Activated T-helper 1 cell treated with anti-CD3 and anti-CD28 coated beads, Interleukin-2, amount 50 U/mL, for 16 hours (primary cell): ENCODE data around the gene RAE1.
"Not testable (repeated sequence)": the region's sequence is repeated elsewhere in the genome, so short reads cannot be mapped to it uniquely, and the experiment has no call there.

Experiments
- DNase-seq, 2 donors: peaks; one replicate each; pipeline ENCODE4 v3.0.0-alpha.2; 2020; ENCODE audit warnings: low read depth in 1 of 2, low spot score in 1 of 2

The RAE1 gene

GRCh38 chr20:57325632-57326356 lies 25.3 kb upstream of the RAE1 start:
- no peak for DNase-seq

DNA sequence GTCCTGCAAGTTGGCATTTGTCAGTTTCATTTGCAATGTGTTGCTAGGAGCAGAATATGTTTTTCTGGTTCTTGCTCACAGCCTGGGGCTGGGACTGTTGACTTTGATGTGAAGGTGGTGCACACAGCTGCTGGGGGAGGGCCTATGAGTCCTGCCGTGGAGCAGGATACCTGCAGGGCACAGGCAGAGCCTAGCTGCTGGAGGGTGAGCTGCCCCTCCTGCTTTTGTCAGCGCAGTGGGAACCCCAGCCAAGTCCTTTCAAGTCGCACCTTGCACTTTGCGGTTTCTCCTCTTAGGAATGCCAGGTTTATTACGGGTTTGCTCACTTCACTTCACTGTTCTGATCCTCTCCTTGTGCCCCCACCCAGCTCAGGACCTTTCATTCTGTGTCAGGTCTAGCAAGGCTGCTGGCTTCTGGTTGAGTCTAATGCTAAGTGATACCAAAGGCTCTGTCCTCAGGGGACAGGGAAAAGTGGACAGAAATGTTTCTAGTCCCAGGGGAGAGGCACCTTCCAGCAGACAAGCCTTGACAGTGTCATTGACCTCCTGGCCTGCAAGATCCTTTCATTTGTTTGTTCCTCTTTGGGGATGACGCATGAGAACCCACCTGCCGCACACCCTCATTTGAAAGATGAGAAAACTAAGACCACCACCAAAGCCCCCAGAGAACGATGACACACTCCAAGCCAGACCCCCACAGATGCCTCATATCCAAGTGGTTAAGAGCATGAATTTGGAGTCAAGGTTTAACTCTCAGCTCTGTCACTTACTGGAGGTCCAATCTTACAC lies 24.2 kb upstream of the RAE1 start:
- DNase-seq, result no peak

DNA sequence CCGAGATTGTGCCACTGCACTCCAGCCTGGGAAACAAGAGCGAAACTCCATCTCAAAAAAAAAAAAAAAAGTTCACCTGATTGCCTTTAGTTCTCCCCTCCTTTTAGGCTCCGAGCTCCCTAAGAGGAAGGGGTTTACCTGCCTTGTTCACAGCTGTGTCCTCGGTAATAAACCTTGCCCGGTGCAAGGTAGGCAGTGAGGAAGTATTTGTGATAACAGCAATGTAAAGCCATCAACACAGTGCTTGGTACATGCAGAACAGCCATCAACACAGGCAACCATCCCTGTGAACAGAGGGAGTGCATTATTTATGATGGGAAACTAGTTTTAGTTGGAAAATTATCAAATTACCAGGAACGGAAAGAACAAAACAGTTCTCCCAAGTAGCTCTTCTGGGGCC lies 23.2 kb upstream of the RAE1 start:
- DNase-seq, result no peak

GRCh38 chr20:57329608-57330221 lies 21.3 kb upstream of the RAE1 start, which contains the start of gene SPO11:
TSS of gene SPO11 (plus strand) at chr20:57329803. CDS start at chr20:57329868, 65 bp downstream.
- no peak for DNase-seq

- DNase-seq, result no peak
Observed at GRCh38 chr20:57330998-57331397, 20.1 kb upstream of the RAE1 start.

DNA sequence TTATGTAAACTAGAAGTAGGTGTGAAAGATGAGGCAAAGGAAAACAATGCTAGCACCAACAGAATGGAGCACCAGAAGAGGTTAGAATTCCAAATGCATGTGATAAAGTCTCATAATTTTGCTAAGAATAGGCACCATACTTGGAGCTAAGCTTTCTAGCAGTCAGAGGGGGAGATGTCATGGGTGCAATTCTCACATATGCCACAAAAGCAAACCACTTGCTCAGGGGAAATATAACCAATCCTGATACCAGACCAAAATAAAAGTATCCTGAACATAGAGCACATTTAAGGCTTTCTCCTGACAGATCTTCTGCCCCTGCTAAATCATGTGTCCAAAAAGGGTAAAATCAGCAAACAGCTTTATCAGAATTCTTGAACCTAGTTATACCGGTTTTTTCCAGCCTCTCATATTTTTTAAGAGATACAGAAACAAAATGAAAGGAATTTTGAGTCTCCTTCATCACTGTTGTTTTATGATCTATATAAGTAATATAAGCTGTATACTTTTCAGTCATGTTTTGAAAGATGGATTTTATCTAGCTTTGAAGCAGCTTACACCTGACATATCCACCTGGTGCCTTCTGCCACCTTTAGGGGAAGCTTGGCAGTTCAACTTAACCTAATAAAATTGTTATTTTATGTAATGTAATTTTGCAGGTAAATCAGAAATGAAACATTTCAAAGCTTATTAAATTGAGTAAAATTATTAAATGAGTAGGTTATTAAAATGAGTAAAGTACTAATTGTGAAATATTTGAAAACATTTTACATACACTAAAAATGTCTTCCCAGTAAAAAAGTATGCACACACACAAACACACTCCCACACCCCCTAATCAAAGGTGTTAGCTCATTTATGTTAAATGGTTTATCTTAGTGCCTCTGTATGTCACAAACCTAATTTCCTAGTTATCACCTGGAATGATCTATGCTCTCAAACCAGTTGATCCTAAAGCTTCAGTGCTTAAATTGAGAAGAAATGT lies 18.7 kb upstream of the RAE1 start:
- DNase-seq, result no peak

- no peak for DNase-seq
Observed at GRCh38 chr20:57335392-57335791, 15.7 kb upstream of the RAE1 start.

DNA sequence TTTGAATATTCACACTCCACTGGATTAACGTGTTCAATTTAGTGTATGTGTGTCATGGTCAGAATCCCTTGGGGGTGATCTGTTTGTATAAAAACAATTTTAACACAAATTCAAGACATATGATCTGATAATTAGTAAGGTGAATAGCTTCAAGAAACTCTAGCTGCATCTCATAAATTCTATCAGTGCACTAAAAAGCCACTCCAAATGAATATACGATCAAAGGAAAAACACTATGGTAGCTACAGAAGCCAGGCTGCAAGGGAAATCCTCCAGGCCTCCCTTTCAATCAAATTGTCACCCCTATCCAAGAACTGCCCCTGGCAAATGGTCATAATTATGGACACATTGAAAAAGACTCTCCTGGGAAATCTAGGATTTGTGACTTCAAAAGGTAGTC lies 9.4 kb upstream of the RAE1 start:
- DNase-seq, result no peak

- DNase-seq, result no peak
Observed at GRCh38 chr20:57342829-57343228, 8.2 kb upstream of the RAE1 start.

- peak; percentile 20 to 31 for DNase-seq
Observed at GRCh38 chr20:57346477-57346876, 4.6 kb upstream of the RAE1 start.

DNA sequence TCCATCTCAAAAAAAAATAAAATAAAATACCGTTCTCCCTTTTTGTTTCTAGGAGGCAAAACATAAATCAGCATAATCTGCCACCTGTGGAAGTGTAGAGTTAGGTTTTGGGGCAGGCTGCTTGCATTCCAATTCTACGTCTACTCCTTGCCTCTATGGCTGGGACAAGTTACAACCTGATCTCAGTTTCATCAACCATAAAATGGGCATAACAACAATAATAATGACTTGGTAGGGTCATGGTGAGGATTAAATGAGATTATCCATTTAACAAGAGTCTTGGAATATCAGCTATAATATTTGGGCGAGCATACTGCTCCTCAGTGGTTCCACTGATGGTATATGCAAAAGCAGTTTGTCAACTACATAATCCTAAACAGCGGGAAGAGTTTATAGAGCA lies 3.7 kb upstream of the RAE1 start:
- no peak for DNase-seq

DNA sequence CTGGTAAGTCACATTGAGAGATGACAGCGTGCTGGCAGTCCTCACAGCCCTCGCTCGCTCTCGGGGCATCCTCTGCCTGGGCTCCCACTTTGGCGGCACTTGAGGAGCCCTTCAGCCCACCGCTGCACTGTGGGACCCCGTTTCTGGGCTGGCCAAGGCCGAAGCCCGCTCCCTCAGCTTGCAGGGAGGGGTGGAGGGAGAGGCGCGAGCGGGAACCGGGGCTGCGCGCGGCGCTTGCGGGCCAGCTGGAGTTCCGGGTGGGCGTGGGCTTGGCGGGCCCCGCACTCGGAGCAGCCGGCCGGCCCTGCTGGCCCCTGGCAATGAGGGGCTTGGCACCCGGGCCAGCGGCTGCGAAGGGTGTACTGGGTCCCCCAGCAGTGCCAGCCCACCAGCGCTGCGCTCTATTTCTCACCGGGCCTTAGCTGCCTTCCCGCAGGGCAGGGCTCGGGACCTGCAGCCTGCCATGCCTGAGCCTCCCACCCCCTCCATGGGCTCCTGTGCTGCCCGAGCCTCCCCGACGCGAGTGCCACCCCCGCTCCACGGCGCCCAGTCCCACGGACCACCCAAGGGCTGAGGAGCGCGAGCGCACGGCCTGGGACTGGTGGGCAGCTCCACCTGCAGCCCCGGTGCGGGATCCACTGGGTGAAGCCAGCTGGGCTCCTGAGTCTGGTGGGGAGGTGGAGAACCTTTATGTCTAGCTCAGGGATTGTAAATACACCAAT lies 2.7 kb upstream of the RAE1 start:
- not testable (repeated sequence) for DNase-seq

DNA sequence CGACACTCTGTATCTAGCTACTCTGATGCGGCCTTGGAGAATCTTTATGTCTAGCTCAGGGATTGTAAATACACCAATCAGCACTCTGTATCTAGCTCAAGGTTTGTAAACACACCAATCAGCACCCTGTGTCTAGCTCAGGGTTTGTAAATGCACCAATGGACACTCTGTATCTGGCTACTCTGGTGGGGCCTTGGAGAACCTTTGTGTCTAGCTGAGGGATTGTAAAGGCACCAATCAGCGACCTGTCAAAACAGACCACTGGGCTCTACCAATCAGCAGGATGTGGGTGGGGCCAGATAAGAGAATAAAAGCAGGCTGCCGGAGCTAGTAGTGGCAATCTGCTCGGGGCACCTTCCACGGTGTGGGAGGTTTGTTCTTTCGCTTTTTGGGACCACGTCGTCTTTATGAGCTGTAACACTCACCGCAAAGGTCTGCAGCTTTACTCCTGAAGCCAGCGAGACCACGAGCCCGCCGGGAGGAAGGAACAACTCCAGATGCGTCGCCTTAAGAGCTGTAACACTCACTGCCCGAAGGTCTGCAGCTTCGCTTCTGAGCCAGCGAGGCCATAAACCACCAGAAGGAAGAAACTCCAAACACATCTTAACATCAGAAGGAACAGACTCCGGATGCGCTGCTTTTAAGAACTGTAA lies 2.0 kb upstream of the RAE1 start:
- DNase-seq, result not testable (repeated sequence)

DNA sequence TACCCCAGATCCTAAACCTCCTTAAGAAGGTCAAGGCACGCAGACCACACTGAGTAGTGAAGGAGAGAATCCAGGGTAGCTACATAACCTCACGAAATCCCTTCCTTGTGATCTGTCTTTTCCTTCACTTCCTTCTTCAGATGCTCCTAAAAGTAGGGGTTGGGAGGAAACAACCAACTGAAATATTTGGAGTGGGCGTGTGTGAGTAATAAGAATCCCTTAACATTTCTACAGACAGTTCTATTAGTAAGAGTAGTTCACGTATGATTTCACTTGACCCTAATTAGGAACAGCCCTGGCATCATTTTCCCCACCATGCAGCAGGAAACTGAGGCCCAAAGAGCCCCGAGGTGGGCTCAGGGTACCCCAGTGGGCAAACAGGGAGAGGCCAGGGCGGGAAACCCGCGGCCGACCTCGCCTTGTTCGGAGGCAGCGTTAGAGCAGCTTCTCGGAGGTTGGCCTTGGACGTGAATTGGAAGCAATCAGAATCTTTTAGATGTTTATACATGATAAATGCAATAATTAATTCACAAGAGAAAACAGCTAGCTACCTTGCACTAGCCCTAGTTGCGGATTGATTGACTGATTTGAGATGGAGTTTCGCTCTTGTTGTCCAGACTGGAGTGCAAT lies 859 bp upstream of the RAE1 start:
- no peak for DNase-seq

DNA sequence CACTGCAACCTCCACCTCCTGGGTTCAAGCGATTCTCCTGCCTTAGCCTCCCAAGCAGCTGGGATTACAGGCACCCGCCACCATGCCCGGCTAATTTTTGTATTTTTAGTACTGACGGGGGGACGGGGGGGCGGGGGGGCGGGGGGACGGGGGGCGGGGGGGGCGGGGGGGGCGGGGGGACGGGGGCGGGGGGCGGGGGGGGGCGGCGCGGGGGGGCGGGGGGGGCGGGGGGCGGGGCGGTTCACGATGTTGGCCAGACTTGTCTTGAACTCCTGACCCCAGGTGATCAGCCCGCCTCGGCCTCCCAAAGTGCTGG lies 371 bp upstream of the RAE1 start:
- DNase-seq, result not testable (repeated sequence)

- no peak for DNase-seq
Observed at GRCh38 chr20:57352305-57352704, 1.2 kb downstream of the RAE1 start.

DNA sequence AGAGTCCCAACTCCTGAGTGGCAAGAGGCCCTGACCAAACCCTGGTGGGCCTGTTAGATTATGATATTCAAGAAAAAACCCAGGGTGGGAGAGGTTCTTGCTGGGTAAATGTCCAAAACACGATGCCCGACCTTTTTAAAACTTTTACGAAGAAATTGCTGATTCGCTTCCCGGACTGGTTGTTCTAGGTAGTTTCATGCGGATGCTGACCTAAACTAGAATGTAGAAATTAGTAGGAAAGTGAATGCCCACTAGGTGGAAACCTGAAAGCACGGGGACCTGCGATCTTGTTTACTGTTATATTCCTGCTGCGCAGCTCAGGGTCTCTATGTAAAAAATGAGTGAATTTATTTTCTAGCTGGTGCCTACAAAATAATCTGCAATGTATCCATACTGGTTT lies 2.3 kb downstream of the RAE1 start:
- DNase-seq, result no peak

DNA sequence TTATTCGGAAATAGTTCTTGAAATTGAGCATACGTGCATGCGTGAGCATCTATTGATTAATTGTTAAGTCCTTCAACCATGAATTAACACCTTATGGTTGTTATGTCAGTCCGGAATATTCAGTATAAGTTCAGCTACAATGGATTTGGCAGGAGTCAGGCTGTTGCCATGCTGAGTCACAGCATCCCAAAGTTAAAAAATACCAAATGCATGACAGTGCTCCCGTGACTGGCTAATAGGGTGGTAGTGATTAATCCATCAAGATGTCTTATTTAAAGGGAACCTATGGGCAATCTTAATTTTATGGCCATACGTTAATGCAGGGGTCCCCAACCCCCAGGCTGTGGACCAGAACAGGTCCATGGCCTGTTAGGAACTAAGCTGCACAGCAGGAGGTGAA lies 10.5 kb downstream of the RAE1 start:
- DNase-seq, result no peak

DNA sequence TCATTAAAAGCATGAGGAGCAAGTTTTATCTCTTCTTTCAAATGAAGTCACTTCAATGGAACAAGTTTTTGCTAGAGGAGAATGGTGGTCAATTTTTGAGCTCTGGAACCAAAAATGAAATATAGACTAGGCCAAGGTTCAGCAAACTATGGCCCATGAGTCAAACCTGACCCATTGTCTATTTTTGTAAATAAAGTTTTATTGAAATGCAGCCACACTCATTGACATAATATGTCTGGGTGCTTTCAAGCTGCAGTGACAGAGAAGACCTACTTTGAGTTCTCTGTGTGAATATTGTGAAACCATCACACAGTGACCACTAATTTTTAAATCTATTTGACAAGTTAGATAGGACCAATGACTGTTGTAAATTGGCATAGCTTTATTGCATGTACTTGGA lies 13.4 kb downstream of the RAE1 start:
- no peak for DNase-seq

DNA sequence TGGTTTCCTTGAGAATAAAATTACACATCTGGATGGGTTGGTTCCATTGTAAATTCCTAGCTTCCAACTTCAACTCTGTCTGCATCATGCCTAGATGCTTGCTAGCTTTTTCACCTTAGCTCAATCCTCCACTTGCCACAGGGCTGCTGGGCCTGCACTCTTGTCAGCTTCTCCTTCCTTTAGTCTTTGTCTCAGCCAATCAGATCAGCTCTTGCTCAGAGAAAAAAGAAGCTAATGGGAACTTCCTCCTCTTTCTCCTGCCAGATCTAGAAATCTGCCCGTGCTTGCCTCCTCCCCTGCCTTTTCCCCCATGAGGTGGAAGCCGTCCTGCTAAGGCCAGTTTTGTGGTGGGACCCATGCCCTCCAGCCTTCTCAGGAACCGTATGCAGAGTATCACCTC lies 18.5 kb downstream of the RAE1 start:
- DNase-seq, result no peak
